Renal cortex interstitium (tissue), 11 donors: ENCODE data around the gene GRID1. TPM values are rescaled to one million over a fixed set of nuclear protein-coding genes. Genes with fewer than 3 reads are reported as not detected.
"Not testable (repeated sequence)": the region's sequence is repeated elsewhere in the genome, so short reads cannot be mapped to it uniquely, and the experiment has no call there.

Experiments
- DNase-seq, 11 donors: peaks; one replicate each; pipeline ENCODE4 v3.0.0-alpha.2; 2013; ENCODE audit warnings: low read depth in 9 of 11, low spot score in 4 of 11; ENCODE audit errors: extremely low read depth in 1 of 11
- polyA plus RNA-seq, 3 donors: library from polyadenylated mRNA; unstranded; fragments of 120-200 nt; gene quantifications; one replicate each; pipeline ENCODE4 v1.2.1, GENCODE V29; 2013; ENCODE audit not compliant: insufficient read length in 3 of 3

The GRID1 gene
- polyA plus RNA-seq, 3 donors = 1.6 to 1.8 (median 1.6) TPM

DNA sequence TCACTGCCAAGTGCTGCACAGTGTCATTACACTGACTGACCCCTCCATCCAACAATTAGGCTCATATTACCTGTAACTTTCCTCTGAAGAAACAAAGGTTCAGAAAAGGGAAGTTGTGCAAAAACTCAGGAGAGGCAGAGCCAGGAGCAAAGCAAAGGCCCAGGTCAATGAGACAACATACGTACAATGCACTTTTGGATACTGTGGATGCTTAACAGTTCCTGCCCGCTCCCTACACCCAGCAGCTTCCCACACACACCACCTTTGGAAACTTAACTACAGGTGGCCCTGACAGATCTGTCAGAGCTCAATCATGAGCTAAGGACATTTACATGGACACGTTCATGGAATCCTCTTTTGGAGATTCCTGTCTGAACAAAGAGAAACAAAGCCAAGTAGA is 515.9 kb downstream of the GRID1 start:
- no peak for DNase-seq

GRCh38 chr10:85849315-85849714 is 517.3 kb downstream of the GRID1 start:
- no peak for DNase-seq

GRCh38 chr10:85848756-85849155 is 517.8 kb downstream of the GRID1 start:
- no peak for DNase-seq

DNA sequence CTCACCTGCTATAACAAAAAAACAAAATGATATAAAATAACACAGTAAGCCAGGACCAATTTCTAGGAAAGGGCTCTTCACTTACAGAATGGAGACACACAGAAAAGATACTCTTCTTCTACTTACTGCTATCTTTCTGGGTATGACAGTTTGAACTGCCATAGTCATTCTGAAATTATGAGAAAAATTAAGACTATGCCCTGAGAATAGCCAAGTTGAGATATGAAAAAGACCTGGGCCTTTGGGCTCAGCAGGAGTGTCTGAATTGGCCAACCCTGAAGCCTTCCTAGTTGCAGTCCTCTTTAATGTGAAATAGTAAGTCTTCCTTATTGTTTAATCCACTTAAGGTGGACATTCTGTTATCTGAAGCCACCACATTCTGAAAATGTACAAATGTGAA is 519.5 kb downstream of the GRID1 start:
- DNase-seq = no peak

DNA sequence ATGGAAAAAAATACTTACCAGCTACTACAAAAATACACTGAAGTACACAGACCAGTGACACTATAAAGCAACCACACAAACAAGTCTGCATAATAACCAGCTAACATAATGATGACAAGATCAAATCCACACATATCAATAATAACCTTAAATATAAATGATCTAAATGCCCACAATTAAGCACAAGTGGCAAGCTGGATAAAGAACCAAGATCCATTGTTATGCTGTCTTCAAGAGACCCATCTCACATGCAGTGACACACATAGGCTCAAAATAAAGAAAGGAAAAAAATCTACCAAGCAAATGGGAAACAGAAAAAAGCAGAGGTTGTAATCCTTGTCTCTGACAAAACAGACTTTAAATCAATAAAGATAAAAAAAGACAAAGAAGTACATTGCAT is 527.9 kb downstream of the GRID1 start:
- DNase-seq = not testable (repeated sequence)

DNA sequence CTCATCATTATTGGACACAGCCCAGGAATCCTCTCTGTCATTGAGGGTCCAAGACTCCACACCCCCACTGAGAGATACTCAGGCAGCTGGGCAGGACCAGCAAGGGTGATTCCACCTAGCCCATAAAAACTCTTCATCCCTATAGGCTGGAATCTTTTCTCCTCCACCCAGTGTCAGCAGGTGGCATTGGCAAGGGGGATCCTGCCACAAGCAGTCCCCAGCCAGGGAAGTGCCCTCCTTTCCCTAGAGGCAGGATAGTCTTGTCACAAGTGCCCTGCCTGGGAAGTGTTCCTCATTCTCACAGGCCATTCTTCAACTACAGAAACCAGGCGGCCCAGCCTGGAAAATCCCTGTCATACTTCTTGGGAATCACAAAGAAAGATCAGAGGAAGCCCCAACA is 533.6 kb downstream of the GRID1 start:
- DNase-seq = no peak

- DNase-seq = no peak
Measured at GRCh38 chr10:85831422-85831821, 535.2 kb downstream of the GRID1 start.

GRCh38 chr10:85826377-85826776 is 540.2 kb downstream of the GRID1 start:
- DNase-seq = no peak

GRCh38 chr10:85811405-85811804 is 555.2 kb downstream of the GRID1 start:
- no peak for DNase-seq

GRCh38 chr10:85810674-85811073 is 555.9 kb downstream of the GRID1 start:
- DNase-seq = no peak

- DNase-seq = no peak
Measured at GRCh38 chr10:85795460-85795859, 571.1 kb downstream of the GRID1 start.

- no peak for DNase-seq
Measured at GRCh38 chr10:85794553-85794952, 572.0 kb downstream of the GRID1 start.

DNA sequence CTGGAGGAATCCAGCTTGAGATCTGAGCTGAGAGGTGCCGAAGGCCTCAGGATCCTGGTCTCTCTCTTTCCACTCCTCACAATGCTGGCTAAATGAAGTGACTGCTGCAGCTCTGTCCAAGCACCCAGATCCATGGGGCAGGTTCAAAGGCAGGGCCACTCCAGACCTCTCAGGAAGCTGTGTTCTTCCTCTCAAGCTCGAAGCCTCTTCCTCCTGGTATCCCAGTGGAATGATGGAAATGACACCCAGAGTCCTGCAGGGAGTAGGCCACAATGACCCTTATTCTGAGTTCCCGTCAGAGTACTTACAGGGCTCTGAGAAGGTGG is 574.1 kb downstream of the GRID1 start:
- DNase-seq = no peak

- DNase-seq = peak in 2 of 11 donors; percentile 2 to 3
Measured at GRCh38 chr10:85791818-85792532, 574.6 kb downstream of the GRID1 start.

DNA sequence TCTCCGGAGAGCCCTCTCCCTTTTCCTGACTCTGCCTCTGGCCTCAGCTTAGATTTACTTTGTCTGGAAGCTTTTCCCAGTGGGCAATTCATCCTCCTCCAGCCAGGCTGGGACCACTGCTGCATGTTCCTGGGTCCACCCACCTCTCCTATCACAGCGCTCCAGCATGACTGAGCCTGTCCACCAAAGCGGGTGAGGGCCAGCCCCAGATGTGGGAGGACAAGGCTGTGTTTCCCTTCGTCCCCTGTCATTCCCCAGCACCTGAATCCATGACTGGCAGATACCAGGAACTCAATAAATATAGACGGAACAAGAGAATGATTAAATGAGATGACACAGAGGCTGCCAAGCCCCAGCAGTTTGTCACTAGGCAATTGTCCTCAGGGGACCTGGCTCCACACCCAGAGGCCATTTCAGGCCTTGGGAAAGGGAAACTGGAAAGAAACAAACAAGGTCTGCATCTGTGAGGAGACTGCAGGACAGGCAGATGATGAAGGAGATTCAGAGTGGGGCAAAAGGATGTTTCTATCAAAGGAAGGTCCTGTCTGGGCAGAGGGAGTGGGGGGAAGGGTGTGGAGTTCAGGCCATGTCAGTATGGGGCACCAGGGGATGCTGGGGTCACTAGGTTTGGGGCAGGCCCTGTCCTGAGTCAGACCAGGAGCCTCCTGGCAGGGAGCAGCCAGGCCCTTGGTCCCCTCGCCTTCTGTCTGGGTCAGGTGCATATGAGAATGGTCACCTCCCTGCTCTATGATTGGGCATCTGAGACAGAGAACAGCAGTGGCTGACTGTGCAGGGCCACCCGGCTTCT is 576.4 kb downstream of the GRID1 start:
- no peak for DNase-seq

GRCh38 chr10:85789125-85789524 is 577.5 kb downstream of the GRID1 start:
- no peak for DNase-seq

DNA sequence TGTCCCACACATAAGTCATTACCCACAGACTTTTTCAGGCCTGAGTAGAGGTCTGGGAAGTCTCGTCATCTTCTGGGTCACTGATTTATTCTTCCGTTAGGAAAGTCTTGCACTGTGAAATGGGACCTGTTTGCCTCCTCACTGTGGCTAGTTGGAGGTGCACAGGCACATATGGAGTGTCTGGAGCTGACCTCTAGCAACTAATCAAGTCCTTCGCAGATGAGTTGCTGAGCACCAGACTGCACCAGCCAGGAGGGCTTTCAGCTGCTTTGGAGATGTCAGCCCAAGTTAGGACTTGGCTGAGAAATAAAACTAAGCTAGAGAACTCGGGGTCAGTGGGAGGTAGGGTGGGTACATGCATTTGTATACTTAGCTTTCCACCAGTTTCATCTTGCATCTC is 578.0 kb downstream of the GRID1 start:
- no peak for DNase-seq

GRCh38 chr10:85787881-85788280 is 578.7 kb downstream of the GRID1 start:
- no peak for DNase-seq

DNA sequence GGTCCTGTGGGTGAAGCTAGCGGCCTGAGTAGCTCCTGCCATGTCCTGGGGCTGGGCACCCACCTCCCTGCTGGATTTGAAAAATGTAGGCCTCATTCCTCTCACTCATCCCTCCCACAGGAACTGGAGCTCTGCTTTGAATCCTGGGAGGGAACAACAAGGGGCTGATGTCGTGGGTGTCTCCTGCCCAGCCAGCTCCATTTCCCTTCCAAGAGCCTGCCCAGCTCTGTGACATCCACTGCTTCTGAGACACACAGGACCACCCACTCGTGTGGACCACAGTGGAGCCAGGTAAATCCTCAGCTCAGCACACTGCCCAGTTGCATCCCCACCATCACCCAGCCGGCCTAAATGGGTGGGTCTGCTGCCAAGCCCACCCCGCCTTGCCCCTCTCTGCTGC is 579.2 kb downstream of the GRID1 start:
- no peak for DNase-seq

- DNase-seq = no peak
Measured at GRCh38 chr10:85786401-85786899, 580.1 kb downstream of the GRID1 start.

GRCh38 chr10:85784792-85785191 is 581.8 kb downstream of the GRID1 start:
- no peak for DNase-seq
